Vagina (tissue), 2 donors: ENCODE measurements around the gene ITLN1. TPM values are rescaled to one million over a fixed set of nuclear protein-coding genes. Genes with fewer than 3 reads are reported as not detected.
"Not testable (repeated sequence)": the region's sequence is repeated elsewhere in the genome, so short reads cannot be mapped to it uniquely, and the experiment has no call there.

ENCODE experiments used
- DNase-seq, 2 donors: peaks; one replicate each; pipeline ENCODE4 v3.0.0-alpha.2; 2017; ENCODE audit errors: extremely low spot score in 2 of 2
- H3K27ac ChIP-seq: fragments of 200-600 bp; sonication (generic); one replicate; pipeline ENCODE4 v1.5.1; 2019
- H3K27me3 ChIP-seq: fragments of 200-600 bp; sonication (generic); one replicate; pipeline ENCODE4 v1.5.1; 2019
- H3K36me3 ChIP-seq, 2 donors: fragments of 200-600 bp; sonication (generic); one replicate each; pipeline ENCODE4 v1.5.1; 2017 to 2019
- H3K4me1 ChIP-seq: fragments of 200-600 bp; sonication (generic); one replicate; pipeline ENCODE4 v1.5.1; 2019
- H3K4me3 ChIP-seq, 2 donors: fragments of 200-600 bp; sonication (generic); 1 replicate in 1 of 2; 2 replicates in 1 of 2; pipeline ENCODE4 v1.5.1; 2016 to 2019
- H3K9me3 ChIP-seq: fragments of 200-600 bp; sonication (generic); one replicate; pipeline ENCODE4 v1.5.1; 2019
- CTCF ChIP-seq, 3 experiments: fragments of 450-650 bp in 2 of 3; fragments of 200-600 bp in 1 of 3; sonication (generic) in 1 of 3; IDR thresholded peaks; one replicate each; pipeline ENCODE4 v1.5.1; 2017 to 2019; ENCODE audit warnings: antibody characterized with exemption in 3 of 3, mild to moderate bottlenecking in 2 of 3, moderate library complexity in 2 of 3
- POLR2A ChIP-seq, 2 donors: fragments of 450-650 bp; IDR thresholded peaks; one replicate each; pipeline ENCODE4 v1.6.1; 2017; ENCODE audit warnings: antibody characterized with exemption in 2 of 2, mild to moderate bottlenecking in 2 of 2, moderate library complexity in 2 of 2
- POLR2AphosphoS5 ChIP-seq, 2 donors: sonication (generic); formaldehyde crosslinking; IDR thresholded peaks; one replicate each; pipeline ENCODE4 v1.9.0; 2017; ENCODE audit warnings: antibody characterized with exemption in 2 of 2, mild to moderate bottlenecking in 2 of 2, low read depth in 1 of 2; ENCODE audit not compliant: insufficient read depth in 1 of 2
- intact Hi-C: fragments of 100-400 bp; cut with DNase I; formaldehyde crosslinking; loops from one replicate; pipeline ENCODE4 v1.15.1; 2023
- total RNA-seq: library from RNA; depleted of rRNA; stranded (reverse); fragments of >200 nt; gene quantifications from one replicate; pipeline ENCODE4 v1.2.3, GENCODE V29; 2016

Gene ITLN1
- total RNA-seq: 1.5 TPM

GRCh38 chr1:160885042-160885441 lies at the start of gene ITLN1:
TSS of gene ITLN1 (minus strand) at chr1:160885180. CDS start at chr1:160884877, 303 bp downstream.
- Histone ChIP-seq H3K9me3 (no peaks in the 10 kb centered on the region), H3K27ac (no peak within 1 kb of the TSS), H3K4me1 (no peaks in the 10 kb centered on the region), H3K27me3 (no peaks in the 10 kb centered on the region), H3K36me3 (no peaks in the 10 kb centered on the region), H3K4me3 (no peak within 1 kb of the TSS)
- TF ChIP-seq CTCF (IDR thresholded peaks at IDR 0.05): no peak
- TF ChIP-seq POLR2AphosphoS5 (IDR thresholded peaks at IDR 0.05; ENCODE audit: insufficient read depth in 1 of 2, low read depth in 1 of 2): no peak
- no peak for TF ChIP-seq POLR2A (IDR thresholded peaks at IDR 0.05)
- DNase-seq: no peak
- intact Hi-C loops: no loop called here

- H3K36me3 ChIP-seq, H3K27ac ChIP-seq, H3K4me3 ChIP-seq, intact Hi-C loops, H3K27me3 ChIP-seq, DNase-seq, H3K4me1 ChIP-seq, H3K9me3 ChIP-seq: not testable (repeated sequence)
Measured at GRCh38 chr1:160933305-160933704, 48.3 kb upstream of the ITLN1 start.

- intact Hi-C loops: no loop called here
- TF ChIP-seq CTCF (IDR thresholded peaks at IDR 0.05) (no peak), POLR2A (IDR thresholded peaks at IDR 0.05) (no peak)
- Histone ChIP-seq H3K27ac (no peak overlapping the region), H3K36me3 (no peaks in the 10 kb centered on the region), H3K9me3 (no peaks in the 10 kb centered on the region), H3K4me3 (no peak overlapping the region), H3K27me3 (no peaks in the 10 kb centered on the region), H3K4me1 (no peaks in the 10 kb centered on the region)
- no peak for DNase-seq
Measured at GRCh38 chr1:160925652-160926244, 40.8 kb upstream of the ITLN1 start.

GRCh38 chr1:160924791-160925651 lies 40.0 kb upstream of the ITLN1 start:
- no peak overlapping the region for H3K4me3 ChIP-seq

GRCh38 chr1:160916666-160917065 lies 31.7 kb upstream of the ITLN1 start:
- DNase-seq: no peak
- H3K4me1 ChIP-seq: no peaks in the 10 kb centered on the region
- intact Hi-C loops: no loop called here

More at GRCh38 chr1:160924791-160925651, 40.0 kb upstream of the ITLN1 start:
- no peaks in the 10 kb centered on the region for H3K36me3 ChIP-seq
- H3K4me1 ChIP-seq: no peaks in the 10 kb centered on the region
- H3K27ac ChIP-seq: no peak overlapping the region
- intact Hi-C loops: no loop called here
- no peak for TF ChIP-seq CTCF (IDR thresholded peaks at IDR 0.05)
- no peak for TF ChIP-seq POLR2AphosphoS5 (IDR thresholded peaks at IDR 0.05; ENCODE audit: insufficient read depth in 1 of 2, low read depth in 1 of 2)
- TF ChIP-seq POLR2A (IDR thresholded peaks at IDR 0.05): no peak
- no peaks in the 10 kb centered on the region for H3K9me3 ChIP-seq
- DNase-seq: no peak
- no peaks in the 10 kb centered on the region for H3K27me3 ChIP-seq

GRCh38 chr1:160913229-160913628 lies 28.2 kb upstream of the ITLN1 start:
- H3K27ac ChIP-seq, H3K4me1 ChIP-seq, intact Hi-C loops, H3K9me3 ChIP-seq, H3K36me3 ChIP-seq, DNase-seq, H3K4me3 ChIP-seq, H3K27me3 ChIP-seq: not testable (repeated sequence)

More at GRCh38 chr1:160916666-160917065, 31.7 kb upstream of the ITLN1 start:
- no peaks in the 10 kb centered on the region for H3K36me3 ChIP-seq
- no peak overlapping the region for H3K27ac ChIP-seq
- H3K27me3 ChIP-seq: no peaks in the 10 kb centered on the region
- H3K9me3 ChIP-seq: no peaks in the 10 kb centered on the region
- no peak overlapping the region for H3K4me3 ChIP-seq
- TF ChIP-seq POLR2A (IDR thresholded peaks at IDR 0.05): no peak
- no peak for TF ChIP-seq CTCF (IDR thresholded peaks at IDR 0.05)
- TF ChIP-seq POLR2AphosphoS5 (IDR thresholded peaks at IDR 0.05; ENCODE audit: insufficient read depth in 1 of 2, low read depth in 1 of 2): no peak
